ENCODE results near the gene FBLN2. TPM values are rescaled to one million over a fixed set of nuclear protein-coding genes. Genes with fewer than 3 reads are reported as not detected.

FBLN2 gene
- total RNA-seq, 1 experiment from 2014 or later, result 0.39 TPM

- no peaks in the 10 kb centered on the region for H3K9me3 ChIP-seq (ENCODE audit: control insufficient read depth in 1 of 2, insufficient read depth in 1 of 2, low read depth in 1 of 2, low read length in 2 of 2)
- no peak overlapping the region for H3K27ac ChIP-seq (ENCODE audit: low read depth, low read length)
- no peaks in the 10 kb centered on the region for H3K4me1 ChIP-seq (ENCODE audit: control insufficient read depth in 1 of 2, insufficient read depth in 2 of 2, low read length in 2 of 2)
- BruUV-seq (replicated peaks), result no TSS peak
- no peaks in the 10 kb centered on the region for H3K79me2 ChIP-seq (ENCODE audit: insufficient read depth, low read length)
- no peaks in the 10 kb centered on the region for H3K36me3 ChIP-seq (ENCODE audit: control insufficient read depth in 1 of 2, insufficient read depth in 2 of 2, low read length in 2 of 2)
- H3K9ac ChIP-seq (ENCODE audit: low read length), result no peak overlapping the region
- no peaks in the 10 kb centered on the region for H3K9me2 ChIP-seq (ENCODE audit: insufficient read depth)
- no peak for TF ChIP-seq CBX3 (IDR thresholded peaks at IDR 0.05; ENCODE audit: low read depth)
- TF ChIP-seq RAD21 (IDR thresholded peaks at IDR 0.05; ENCODE audit: low read depth), result no peak
- no peak for TF ChIP-seq ATF3 (IDR thresholded peaks at IDR 0.05)
- TF ChIP-seq ELF1 (IDR thresholded peaks at IDR 0.05; ENCODE audit: borderline replicate concordance, low read depth), result no peak
- TF ChIP-seq EZH2phosphoT487 (IDR thresholded peaks at IDR 0.05; ENCODE audit: borderline replicate concordance), result no peak
- ChIA-PET POLR2A (no interaction called here), RAD21 (ENCODE audit: low non-redundant PET in 1 of 2, low total read pairs in 2 of 2, uncharacterized antibody in 2 of 2, unreplicated experiment in 2 of 2) (no interaction called here), CTCF (interaction anchor here (1.0 kb wide), 1 partner anchor 22 kb away, joined by 4 read pairs; no protein-coding TSS in a partner anchor)
- no peaks in the 10 kb centered on the region for H4K20me1 ChIP-seq (ENCODE audit: insufficient read depth)
- H3K4me3 ChIP-seq (replicated peaks in 1 of 2; ENCODE audit: low read depth in 1 of 2, low read length in 2 of 2), result no peak overlapping the region
- no peaks in the 10 kb centered on the region for H3K27me3 ChIP-seq (ENCODE audit: insufficient read depth, low read length)
- DNase-seq (ENCODE audit: low read depth, low spot score), result no peak
- H3K4me2 ChIP-seq (ENCODE audit: low read length), result no peak overlapping the region
- intact Hi-C loops (cut with micrococcal nuclease), result no loop called here
- no peak overlapping the region for H2AFZ ChIP-seq (ENCODE audit: low read depth, low read length, poor library complexity, severe bottlenecking)
- ATAC-seq, result no peak
Measured at GRCh38 chr3:13618836-13619235, 69.9 kb downstream of the FBLN2 start.

GRCh38 chr3:13619661-13620230 lies 70.8 kb downstream of the FBLN2 start:
- no peaks in the 10 kb centered on the region for H3K36me3 ChIP-seq (ENCODE audit: control insufficient read depth in 1 of 2, insufficient read depth in 2 of 2, low read length in 2 of 2)
- no peaks in the 10 kb centered on the region for H3K4me1 ChIP-seq (ENCODE audit: control insufficient read depth in 1 of 2, insufficient read depth in 2 of 2, low read length in 2 of 2)
- no TSS peak for BruUV-seq (replicated peaks)
- RAD21 ChIA-PET (ENCODE audit: low non-redundant PET in 1 of 2, low total read pairs in 2 of 2, uncharacterized antibody in 2 of 2, unreplicated experiment in 2 of 2), result no interaction called here
- ATAC-seq (peak; percentile 44; the same call in 1 of the 2 replicates), DNase-seq (ENCODE audit: low read depth, low spot score) (no peak)
- no peak overlapping the region for H3K27ac ChIP-seq (ENCODE audit: low read depth, low read length)
- no peaks in the 10 kb centered on the region for H3K27me3 ChIP-seq (ENCODE audit: insufficient read depth, low read length)
- H4K20me1 ChIP-seq (ENCODE audit: insufficient read depth), result no peaks in the 10 kb centered on the region
- TF ChIP-seq CTCF (IDR thresholded peaks at IDR 0.05 in 2 of 3, conservative IDR thresholded peaks at IDR 0.05 in 1 of 3; ENCODE audit: borderline replicate concordance in 1 of 3, insufficient read depth in 1 of 3, low read depth in 2 of 3, low read length in 2 of 3) (0 out of 6 replicates have a peak, but pooled peaks of 2 of the 3 experiments have one; percentile 8 to 11), ELF1 (IDR thresholded peaks at IDR 0.05; ENCODE audit: borderline replicate concordance, low read depth) (no peak)
- no peak overlapping the region for H3K4me3 ChIP-seq (replicated peaks in 1 of 2; ENCODE audit: low read depth in 1 of 2, low read length in 2 of 2)
- H3K9me3 ChIP-seq (ENCODE audit: control insufficient read depth in 1 of 2, insufficient read depth in 1 of 2, low read depth in 1 of 2, low read length in 2 of 2), result no peaks in the 10 kb centered on the region
- no peak overlapping the region for H3K9ac ChIP-seq (ENCODE audit: low read length)
- CTCF ChIA-PET, result no interaction called here
- H3K79me2 ChIP-seq (ENCODE audit: insufficient read depth, low read length), result no peaks in the 10 kb centered on the region
- POLR2A ChIA-PET, result no interaction called here
- H2AFZ ChIP-seq (ENCODE audit: low read depth, low read length, poor library complexity, severe bottlenecking), result no peak overlapping the region
- no peak overlapping the region for H3K4me2 ChIP-seq (ENCODE audit: low read length)
- intact Hi-C loops (cut with micrococcal nuclease), result no loop called here
- H3K9me2 ChIP-seq (ENCODE audit: insufficient read depth), result no peaks in the 10 kb centered on the region

All from HCT116 (cell line).